Epidermal melanocyte (primary cell): ENCODE data around the gene LSR.
A peak's percentile ranks its signal among the peaks of the same experiment; 100 is the strongest.

Source experiments
- DNase-seq: peaks from one replicate; pipeline ENCODE4 v3.0.0; 2011; ENCODE audit warnings: low spot score; ENCODE audit not compliant: insufficient read length

LSR gene

GRCh38 chr19:35248310-35249145 is at the start of gene LSR:
Gene LSR, plus strand, starts transcription at chr19:35249002. Its CDS starts 21 bp downstream, at chr19:35249023.
- no peak for DNase-seq

- DNase-seq, result no peak
Measured at GRCh38 chr19:35199481-35199880, 49.3 kb upstream of the LSR start.

GRCh38 chr19:35202722-35203688 is 45.8 kb upstream of the LSR start:
- no peak for DNase-seq

- no peak for DNase-seq
Measured at GRCh38 chr19:35204799-35205732, 43.7 kb upstream of the LSR start.

GRCh38 chr19:35205733-35206323 is 43.0 kb upstream of the LSR start:
- DNase-seq, result no peak

- DNase-seq, result no peak
Measured at GRCh38 chr19:35206379-35206778, 42.4 kb upstream of the LSR start.

GRCh38 chr19:35206855-35207254 is 41.9 kb upstream of the LSR start:
- no peak for DNase-seq

GRCh38 chr19:35207391-35207871 is 41.4 kb upstream of the LSR start:
- DNase-seq, result no peak

GRCh38 chr19:35208121-35208520 is 40.7 kb upstream of the LSR start:
- DNase-seq, result no peak

- no peak for DNase-seq
Measured at GRCh38 chr19:35209646-35210045, 39.2 kb upstream of the LSR start.

- DNase-seq, result no peak
Measured at GRCh38 chr19:35211545-35212230, 37.1 kb upstream of the LSR start.

GRCh38 chr19:35212241-35212640 is 36.6 kb upstream of the LSR start:
- DNase-seq, result no peak

GRCh38 chr19:35213663-35214632 is 34.9 kb upstream of the LSR start:
- DNase-seq, result peak; percentile 43

- no peak for DNase-seq
Measured at GRCh38 chr19:35214766-35215422, 33.9 kb upstream of the LSR start.

- DNase-seq, result no peak
Measured at GRCh38 chr19:35216016-35216832, 32.6 kb upstream of the LSR start.

GRCh38 chr19:35216833-35217648 is 31.8 kb upstream of the LSR start:
- no peak for DNase-seq

- DNase-seq, result no peak
Measured at GRCh38 chr19:35217649-35217990, 31.2 kb upstream of the LSR start.
